Hepatocyte (in vitro differentiated cells): ENCODE measurements around the gene ZBTB7B.

ENCODE experiments used
- EZH2 ChIP-seq: fragments of 200-600 bp; sonication (generic); IDR thresholded peaks from 2 replicates; pipeline ENCODE4 v1.6.1; 2016; ENCODE audit warnings: antibody characterized with exemption, mild to moderate bottlenecking, borderline replicate concordance
- EZH2phosphoT487 ChIP-seq: fragments of 200-600 bp; sonication (generic); IDR thresholded peaks from one replicate; pipeline ENCODE4 v1.6.1; 2018; ENCODE audit warnings: antibody characterized with exemption, mild to moderate bottlenecking, low read depth, moderate library complexity; ENCODE audit not compliant: unreplicated experiment, severe bottlenecking
- TF ChIP-seq, protein P1 (sequence below): fragments of 200-600 bp; sonication (generic); IDR thresholded peaks from 2 replicates; pipeline ENCODE4 v1.5.1; 2016; ENCODE audit warnings: antibody characterized with exemption, mild to moderate bottlenecking; ENCODE audit not compliant: poor library complexity

DNA sequence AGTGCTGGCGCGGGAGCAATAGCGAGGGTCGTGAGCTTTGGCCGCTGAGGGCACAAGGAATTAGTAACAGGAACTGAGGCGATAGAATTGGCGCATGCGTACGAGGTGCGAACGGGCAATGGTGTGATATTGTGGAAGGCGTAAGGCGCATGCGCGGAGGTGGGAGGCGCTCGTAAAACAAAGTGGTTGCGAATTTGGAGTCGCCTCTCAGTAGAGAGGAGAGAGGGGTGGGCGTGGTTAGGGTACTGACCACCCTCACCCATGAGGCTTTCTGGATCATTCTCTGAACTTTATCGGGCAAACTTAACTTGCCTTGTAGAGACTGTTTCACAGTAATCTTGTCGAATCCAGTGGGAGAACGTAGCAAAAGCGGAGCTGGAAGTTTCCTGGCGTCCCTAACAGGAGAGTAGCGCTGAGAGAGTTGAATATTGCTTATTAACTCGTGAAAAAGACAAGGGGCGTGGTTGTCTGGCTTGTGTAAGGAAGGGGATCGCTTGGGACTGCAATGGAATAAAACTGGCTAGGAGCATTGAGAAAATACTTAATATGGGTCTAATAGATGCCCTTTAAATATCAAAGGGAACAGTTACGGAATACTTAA is 27.7 kb upstream of the ZBTB7B start:
- TF ChIP-seq, protein P1, sequence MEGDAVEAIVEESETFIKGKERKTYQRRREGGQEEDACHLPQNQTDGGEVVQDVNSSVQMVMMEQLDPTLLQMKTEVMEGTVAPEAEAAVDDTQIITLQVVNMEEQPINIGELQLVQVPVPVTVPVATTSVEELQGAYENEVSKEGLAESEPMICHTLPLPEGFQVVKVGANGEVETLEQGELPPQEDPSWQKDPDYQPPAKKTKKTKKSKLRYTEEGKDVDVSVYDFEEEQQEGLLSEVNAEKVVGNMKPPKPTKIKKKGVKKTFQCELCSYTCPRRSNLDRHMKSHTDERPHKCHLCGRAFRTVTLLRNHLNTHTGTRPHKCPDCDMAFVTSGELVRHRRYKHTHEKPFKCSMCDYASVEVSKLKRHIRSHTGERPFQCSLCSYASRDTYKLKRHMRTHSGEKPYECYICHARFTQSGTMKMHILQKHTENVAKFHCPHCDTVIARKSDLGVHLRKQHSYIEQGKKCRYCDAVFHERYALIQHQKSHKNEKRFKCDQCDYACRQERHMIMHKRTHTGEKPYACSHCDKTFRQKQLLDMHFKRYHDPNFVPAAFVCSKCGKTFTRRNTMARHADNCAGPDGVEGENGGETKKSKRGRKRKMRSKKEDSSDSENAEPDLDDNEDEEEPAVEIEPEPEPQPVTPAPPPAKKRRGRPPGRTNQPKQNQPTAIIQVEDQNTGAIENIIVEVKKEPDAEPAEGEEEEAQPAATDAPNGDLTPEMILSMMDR: no peak
- TF ChIP-seq EZH2phosphoT487 (no peak), EZH2 (no peak)
